Measurements from ENCODE around the gene SATL1. TPM values are rescaled to one million over a fixed set of nuclear protein-coding genes. Genes with fewer than 3 reads are reported as not detected.
A peak's percentile ranks its signal among the peaks of the same experiment; 100 is the strongest.

SATL1 gene
- total and polyA plus RNA-seq, 12 donors: 0.09 to 2.1 (median 0.61) TPM; not detected in 1

DNA sequence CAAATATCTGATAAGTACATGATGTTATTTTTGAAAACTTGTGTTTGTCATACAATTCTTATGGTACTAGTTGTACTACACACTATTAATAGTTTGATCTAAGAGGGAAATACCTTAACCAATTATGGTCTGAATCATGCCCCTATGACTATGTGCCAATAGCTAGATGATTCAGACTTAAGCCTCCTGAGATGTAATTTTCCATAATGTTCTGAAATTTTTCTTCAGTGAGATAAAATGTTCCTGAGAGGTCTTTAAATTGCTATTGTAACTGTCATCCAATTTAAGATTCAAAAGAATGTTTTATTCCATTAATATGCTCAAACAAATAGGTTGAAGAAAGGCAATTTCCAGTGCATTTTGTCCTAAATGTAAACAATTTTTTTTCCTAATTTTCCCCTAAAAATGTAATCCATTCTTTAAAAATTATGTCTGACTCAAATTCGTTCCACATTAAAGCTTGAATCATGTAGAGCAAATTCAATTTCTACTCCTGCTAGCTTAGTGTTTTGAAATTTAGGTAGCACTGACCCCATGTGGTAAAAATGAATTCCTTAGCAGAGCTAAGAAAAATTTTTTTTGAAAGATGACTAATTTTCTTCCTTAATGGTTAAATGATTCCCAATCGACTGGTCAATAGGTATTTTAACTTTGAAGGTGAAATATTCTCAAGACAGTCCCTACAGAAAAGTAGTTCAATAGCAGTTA is 190.8 kb downstream of the SATL1 start:
- no peak for DNase-seq
- intact Hi-C loops (cut with DNase I): no loop called here
- TF ChIP-seq POLR2A (IDR thresholded peaks at IDR 0.05): no peak
- TF ChIP-seq, protein P1, sequence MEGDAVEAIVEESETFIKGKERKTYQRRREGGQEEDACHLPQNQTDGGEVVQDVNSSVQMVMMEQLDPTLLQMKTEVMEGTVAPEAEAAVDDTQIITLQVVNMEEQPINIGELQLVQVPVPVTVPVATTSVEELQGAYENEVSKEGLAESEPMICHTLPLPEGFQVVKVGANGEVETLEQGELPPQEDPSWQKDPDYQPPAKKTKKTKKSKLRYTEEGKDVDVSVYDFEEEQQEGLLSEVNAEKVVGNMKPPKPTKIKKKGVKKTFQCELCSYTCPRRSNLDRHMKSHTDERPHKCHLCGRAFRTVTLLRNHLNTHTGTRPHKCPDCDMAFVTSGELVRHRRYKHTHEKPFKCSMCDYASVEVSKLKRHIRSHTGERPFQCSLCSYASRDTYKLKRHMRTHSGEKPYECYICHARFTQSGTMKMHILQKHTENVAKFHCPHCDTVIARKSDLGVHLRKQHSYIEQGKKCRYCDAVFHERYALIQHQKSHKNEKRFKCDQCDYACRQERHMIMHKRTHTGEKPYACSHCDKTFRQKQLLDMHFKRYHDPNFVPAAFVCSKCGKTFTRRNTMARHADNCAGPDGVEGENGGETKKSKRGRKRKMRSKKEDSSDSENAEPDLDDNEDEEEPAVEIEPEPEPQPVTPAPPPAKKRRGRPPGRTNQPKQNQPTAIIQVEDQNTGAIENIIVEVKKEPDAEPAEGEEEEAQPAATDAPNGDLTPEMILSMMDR (IDR thresholded peaks at IDR 0.05): peak in 5 of 6 experiments; percentile 22 to 43 (median 30)
- H3K27ac ChIP-seq: no peak overlapping the region
- no peaks in the 10 kb centered on the region for H3K36me3 ChIP-seq (replicated peaks in 1 of 2)
- H3K4me3 ChIP-seq: no peak overlapping the region
- no peaks in the 10 kb centered on the region for H3K27me3 ChIP-seq
- no peaks in the 10 kb centered on the region for H3K9me3 ChIP-seq (replicated peaks in 1 of 3)
- H3K4me1 ChIP-seq (replicated peaks in 1 of 2): no peaks in the 10 kb centered on the region
- WGBS, 4 donors: 15 to 36% (median 24%) methylated on average over 2 of the region's 2 CpGs

DNA sequence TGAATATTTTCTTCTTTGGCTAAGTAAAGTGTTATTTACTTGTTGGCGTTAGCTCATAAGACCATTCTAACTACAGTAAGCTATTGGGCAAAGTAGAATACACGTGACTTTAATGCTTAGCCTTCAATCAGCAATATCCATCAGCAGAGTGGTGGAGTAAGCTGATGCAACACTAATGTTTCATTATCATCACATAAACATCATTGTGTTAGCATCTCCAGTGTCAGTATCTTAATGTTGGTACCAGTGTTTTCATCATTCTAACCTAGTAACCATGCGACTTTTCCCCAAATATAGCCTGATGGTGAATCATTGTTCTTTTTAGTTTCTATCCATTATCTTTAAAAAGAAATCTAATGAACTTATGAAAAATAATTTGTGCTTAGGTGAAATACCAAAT is 191.4 kb downstream of the SATL1 start:
- no peaks in the 10 kb centered on the region for H3K9me3 ChIP-seq (replicated peaks in 1 of 3)
- 34 to 51% (median 41%) methylated on average over 3 of the region's 3 CpGs for WGBS, 4 donors
- no peak overlapping the region for H3K4me3 ChIP-seq
- H3K27ac ChIP-seq: no peak overlapping the region
- H3K27me3 ChIP-seq: no peaks in the 10 kb centered on the region
- H3K36me3 ChIP-seq (replicated peaks in 1 of 2): no peaks in the 10 kb centered on the region
- H3K4me1 ChIP-seq (replicated peaks in 1 of 2): no peaks in the 10 kb centered on the region
- TF ChIP-seq, protein P1 (IDR thresholded peaks at IDR 0.05): no peak
- no peak for TF ChIP-seq POLR2A (IDR thresholded peaks at IDR 0.05)
- intact Hi-C loops (cut with DNase I): no loop called here
- no peak for DNase-seq

DNA sequence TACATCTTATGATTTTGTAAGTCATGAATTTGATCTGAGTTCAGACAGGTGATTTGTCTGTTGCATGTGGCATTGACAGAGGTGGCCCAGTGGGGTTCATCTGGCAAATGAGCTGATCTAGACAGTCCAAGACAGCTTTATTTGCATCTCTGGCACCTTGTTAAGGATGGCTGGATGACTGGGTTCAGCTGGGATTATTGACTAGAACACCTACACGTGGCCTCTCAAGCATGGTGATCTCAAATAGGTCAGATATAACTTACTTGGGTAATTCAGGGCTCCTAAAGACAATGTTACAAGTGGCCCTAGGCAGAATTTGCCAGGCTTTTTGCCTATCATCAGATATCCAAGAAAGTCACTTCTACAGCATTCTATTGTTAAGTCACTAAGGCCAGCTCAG is 192.0 kb downstream of the SATL1 start:
- Histone ChIP-seq H3K4me1 (replicated peaks in 1 of 2) (no peaks in the 10 kb centered on the region), H3K27me3 (no peaks in the 10 kb centered on the region), H3K36me3 (replicated peaks in 1 of 2) (no peaks in the 10 kb centered on the region), H3K4me3 (no peak overlapping the region), H3K9me3 (replicated peaks in 1 of 3) (no peaks in the 10 kb centered on the region), H3K27ac (no peak overlapping the region)
- TF ChIP-seq POLR2A (IDR thresholded peaks at IDR 0.05): no peak
- TF ChIP-seq, protein P1 (IDR thresholded peaks at IDR 0.05): no peak
- intact Hi-C loops (cut with DNase I): no loop called here
- WGBS, 4 donors: 39 to 100% (median 84%) methylated on average over 1 of the region's 1 CpG
- DNase-seq: no peak

Other genes with a start within 250 kb of the SATL1 start
- gene APOOL, start 239.9 kb downstream of the SATL1 start, total RNA-seq: 10 to 100 TPM in 8 of 9 donors, 1 to 10 TPM in 1; 6.0 to 37.7 (median 19.2) TPM
- 10 to 100 TPM in 1 of 3 donors, 1 to 10 TPM in 2; 2.7 to 24.6 (median 4.7) TPM for gene APOOL, start 239.9 kb downstream of the SATL1 start, polyA plus RNA-seq
- gene ZNF711, start 212 bp upstream of the SATL1 start, total RNA-seq: 10 to 100 TPM; 10.6 to 66.8 (median 19.2) TPM
- gene ZNF711, start 212 bp upstream of the SATL1 start, polyA plus RNA-seq: 10 to 100 TPM; 23.1 to 33.9 (median 31.2) TPM
- 1 to 10 TPM in 1 of 9 donors, under 1 TPM in 8; 0.06 to 2.0 (median 0.28) TPM for gene POF1B, start 135.9 kb upstream of the SATL1 start, total RNA-seq
- under 1 TPM; 0.10 to 0.75 (median 0.16) TPM for gene POF1B, start 135.9 kb upstream of the SATL1 start, polyA plus RNA-seq

All from adrenal gland (tissue), 12 donors.